Stimulated activated naive CD8-positive, alpha-beta T cell treated with anti-CD3 and anti-CD28 coated beads, Interleukin-15, Interleukin-2, amounts not matched to agents 100 U/mL and 50 U/mL, for 24 hours (primary cell): ENCODE data around the gene CAMK2A.

ENCODE experiments used
- ATAC-seq: fragments of 150-1000 bp; cut with Tn5 transposase; one replicate; pipeline ENCODE4 v1.10.0; 2021
- DNase-seq: peaks from one replicate; pipeline ENCODE4 v3.0.0; 2021

The CAMK2A gene

GRCh38 chr5:150299571-150300327, 10.2 kb upstream of the CAMK2A start:
- DNase-seq (no peak), ATAC-seq (no peak)

- ATAC-seq, result no peak
- DNase-seq, result no peak
These were observed 9.3 kb upstream of the CAMK2A start for GRCh38 chr5:150298701-150299451.

- DNase-seq (no peak), ATAC-seq (no peak)
These were observed 8.5 kb upstream of the CAMK2A start for GRCh38 chr5:150297934-150298595.

- DNase-seq (no peak), ATAC-seq (no peak)
These were observed 7.8 kb upstream of the CAMK2A start for GRCh38 chr5:150297236-150297890.

GRCh38 chr5:150296496-150296895, 6.9 kb upstream of the CAMK2A start:
- DNase-seq, result no peak
- ATAC-seq, result no peak

GRCh38 chr5:150295741-150296486, 6.3 kb upstream of the CAMK2A start:
- no peak for ATAC-seq
- DNase-seq, result no peak

GRCh38 chr5:150295172-150295634, 5.6 kb upstream of the CAMK2A start:
- no peak for DNase-seq

GRCh38 chr5:150294551-150295071, 5.0 kb upstream of the CAMK2A start:
- ATAC-seq, result no peak

More at GRCh38 chr5:150295172-150295634, 5.6 kb upstream of the CAMK2A start:
- no peak for ATAC-seq

GRCh38 chr5:150293091-150293941, 3.7 kb upstream of the CAMK2A start:
- ATAC-seq (no peak), DNase-seq (no peak)

More at GRCh38 chr5:150294551-150295071, 5.0 kb upstream of the CAMK2A start:
- DNase-seq, result no peak

- ATAC-seq (no peak), DNase-seq (no peak)
These were observed 2.1 kb upstream of the CAMK2A start for GRCh38 chr5:150291388-150292385.

- DNase-seq (no peak), ATAC-seq (no peak)
These were observed 782 bp downstream of the CAMK2A start for GRCh38 chr5:150288791-150289190.

- ATAC-seq, result no peak
- DNase-seq, result no peak
These were observed 1.2 kb downstream of the CAMK2A start for GRCh38 chr5:150288361-150288760.

GRCh38 chr5:150286820-150287219, 2.8 kb downstream of the CAMK2A start:
- DNase-seq, result peak; percentile 8
- ATAC-seq, result no peak

GRCh38 chr5:150285114-150285513, 4.5 kb downstream of the CAMK2A start:
- DNase-seq (no peak), ATAC-seq (no peak)

GRCh38 chr5:150284311-150284710, 5.3 kb downstream of the CAMK2A start:
- DNase-seq, result no peak
- ATAC-seq, result no peak

- ATAC-seq (no peak), DNase-seq (no peak)
These were observed 5.7 kb downstream of the CAMK2A start for GRCh38 chr5:150283904-150284303.

- ATAC-seq, result no peak
- no peak for DNase-seq
These were observed 7.6 kb downstream of the CAMK2A start for GRCh38 chr5:150281987-150282386.

- DNase-seq (no peak), ATAC-seq (no peak)
These were observed 10.1 kb downstream of the CAMK2A start for GRCh38 chr5:150279330-150280020.
